ENCODE data around the gene NCOA7.

DNA sequence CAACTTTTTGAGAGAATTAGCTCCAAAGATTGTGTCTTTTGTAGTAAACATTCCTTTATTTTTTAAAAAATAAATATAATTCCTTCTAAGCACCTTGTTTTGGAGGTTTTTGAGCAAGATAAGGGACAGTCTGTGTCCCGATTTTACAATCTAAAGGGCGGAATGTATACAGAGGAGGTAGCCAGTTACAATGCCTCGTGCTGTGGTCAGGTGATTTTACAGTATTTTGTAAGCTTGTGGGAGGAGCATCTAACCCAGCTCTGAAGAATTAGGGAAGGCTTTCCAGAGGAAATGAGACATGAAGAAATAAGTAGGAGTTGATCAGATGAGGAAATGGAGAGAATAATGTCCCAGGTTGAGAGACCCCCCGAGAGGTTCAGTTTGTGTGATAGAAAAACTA lies 167.1 kb downstream of the NCOA7 start:
- TF ChIP-seq, protein P1, sequence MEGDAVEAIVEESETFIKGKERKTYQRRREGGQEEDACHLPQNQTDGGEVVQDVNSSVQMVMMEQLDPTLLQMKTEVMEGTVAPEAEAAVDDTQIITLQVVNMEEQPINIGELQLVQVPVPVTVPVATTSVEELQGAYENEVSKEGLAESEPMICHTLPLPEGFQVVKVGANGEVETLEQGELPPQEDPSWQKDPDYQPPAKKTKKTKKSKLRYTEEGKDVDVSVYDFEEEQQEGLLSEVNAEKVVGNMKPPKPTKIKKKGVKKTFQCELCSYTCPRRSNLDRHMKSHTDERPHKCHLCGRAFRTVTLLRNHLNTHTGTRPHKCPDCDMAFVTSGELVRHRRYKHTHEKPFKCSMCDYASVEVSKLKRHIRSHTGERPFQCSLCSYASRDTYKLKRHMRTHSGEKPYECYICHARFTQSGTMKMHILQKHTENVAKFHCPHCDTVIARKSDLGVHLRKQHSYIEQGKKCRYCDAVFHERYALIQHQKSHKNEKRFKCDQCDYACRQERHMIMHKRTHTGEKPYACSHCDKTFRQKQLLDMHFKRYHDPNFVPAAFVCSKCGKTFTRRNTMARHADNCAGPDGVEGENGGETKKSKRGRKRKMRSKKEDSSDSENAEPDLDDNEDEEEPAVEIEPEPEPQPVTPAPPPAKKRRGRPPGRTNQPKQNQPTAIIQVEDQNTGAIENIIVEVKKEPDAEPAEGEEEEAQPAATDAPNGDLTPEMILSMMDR (IDR thresholded peaks at IDR 0.05): no peak
- TF ChIP-seq POLR2A (IDR thresholded peaks at IDR 0.05): peak in 1 of 2 donors; percentile 25

Data from adrenal gland (tissue), 5 donors.